DMS114 treated with DMSO at 0.1 percent for 48 hours (cell line): ENCODE results near the gene PDK4.

Source experiments
- DNase-seq: peaks from one replicate; lab custom pipeline; 2025; ENCODE audit not compliant: unreplicated experiment; lab: John Stamatoyannopoulos, UW

Gene PDK4

DNA sequence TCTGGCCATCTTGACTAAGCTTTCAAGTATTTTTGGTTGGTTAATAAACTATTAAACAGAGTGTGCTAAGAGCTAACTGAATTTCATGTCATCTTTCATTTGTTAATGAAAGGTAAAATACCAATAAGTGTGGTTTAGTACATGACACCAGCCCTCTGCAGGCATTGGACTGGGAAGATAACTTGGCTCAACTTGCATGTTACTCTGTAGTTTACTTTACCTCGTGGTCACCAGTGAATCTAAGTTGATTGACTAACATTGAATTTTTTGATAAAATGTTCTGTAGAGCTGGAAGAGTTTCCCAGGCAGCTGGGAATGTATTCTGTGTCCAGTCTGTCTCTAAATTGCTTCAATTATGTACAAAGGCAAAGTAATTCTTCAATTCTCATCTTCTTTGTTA, 60.7 kb downstream of the PDK4 start:
- DNase-seq = no peak

DNA sequence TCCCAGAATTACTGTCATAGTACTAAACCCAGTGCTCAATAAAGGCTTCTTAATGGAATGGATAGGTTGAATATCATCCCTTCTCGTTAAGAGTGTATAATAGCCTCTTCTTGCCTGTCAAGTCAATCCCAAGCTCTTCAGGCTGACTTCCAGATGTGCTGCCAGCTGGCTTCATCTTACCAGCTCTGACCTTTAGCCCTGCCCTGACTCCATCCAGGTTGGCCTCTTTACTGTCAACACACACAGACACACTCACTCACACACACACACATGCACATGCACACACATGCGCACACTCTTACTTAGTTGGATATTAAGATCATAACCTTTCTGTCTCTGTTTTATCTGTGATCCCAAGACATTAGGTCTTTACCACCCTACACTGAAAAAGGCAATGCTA, 61.5 kb downstream of the PDK4 start:
- no peak for DNase-seq
